Stimulated activated CD4-positive, alpha-beta T cell treated with anti-CD3 and anti-CD28 coated beads, Interleukin-4, amount 100 ng/mL, for 48 hours (primary cell): ENCODE data around the gene FKBP10.
"Not testable (repeated sequence)": the region's sequence is repeated elsewhere in the genome, so short reads cannot be mapped to it uniquely, and the experiment has no call there.

Experiments
- DNase-seq, 2 donors: peaks; one replicate each; pipeline ENCODE4 v3.0.0-alpha.2; 2020; ENCODE audit warnings: low read depth in 2 of 2

FKBP10 gene

DNA sequence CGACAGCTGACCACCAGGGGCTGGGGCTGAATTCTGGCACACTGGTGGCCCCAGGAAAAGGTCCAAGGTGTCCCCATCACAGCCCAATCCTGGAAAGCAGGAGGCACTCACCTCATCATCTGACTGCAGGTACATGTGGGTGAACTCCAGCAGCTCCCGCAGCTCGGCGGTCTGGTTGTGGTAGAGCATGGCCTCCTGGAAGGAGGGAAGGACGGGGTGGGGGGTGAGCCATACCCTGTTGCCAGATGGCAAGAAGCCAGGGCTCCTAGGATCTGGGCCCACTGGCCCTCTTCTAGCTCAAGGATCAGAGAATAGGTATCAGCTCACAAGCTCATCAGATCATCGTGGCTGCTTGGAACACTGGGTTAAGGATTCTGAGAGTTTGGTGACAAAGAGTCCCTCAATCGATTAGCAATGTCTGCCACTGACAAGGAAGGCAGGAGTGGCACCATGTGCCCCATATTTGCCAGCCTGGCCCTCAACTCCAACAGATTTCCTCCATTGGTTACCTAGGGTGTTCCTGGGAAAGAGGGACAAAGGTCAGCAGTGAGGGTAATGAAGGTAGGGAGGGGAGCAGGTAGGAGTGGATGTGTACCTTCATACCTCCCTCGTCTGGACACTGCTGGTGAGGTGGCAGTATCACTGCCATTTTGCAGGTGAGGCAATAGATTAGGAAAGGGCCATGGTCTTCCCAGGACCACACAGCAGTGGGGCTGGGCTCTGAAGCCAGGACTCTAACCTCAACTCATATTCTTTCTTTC is 5.9 kb upstream of the FKBP10 start:
- no peak for DNase-seq

DNA sequence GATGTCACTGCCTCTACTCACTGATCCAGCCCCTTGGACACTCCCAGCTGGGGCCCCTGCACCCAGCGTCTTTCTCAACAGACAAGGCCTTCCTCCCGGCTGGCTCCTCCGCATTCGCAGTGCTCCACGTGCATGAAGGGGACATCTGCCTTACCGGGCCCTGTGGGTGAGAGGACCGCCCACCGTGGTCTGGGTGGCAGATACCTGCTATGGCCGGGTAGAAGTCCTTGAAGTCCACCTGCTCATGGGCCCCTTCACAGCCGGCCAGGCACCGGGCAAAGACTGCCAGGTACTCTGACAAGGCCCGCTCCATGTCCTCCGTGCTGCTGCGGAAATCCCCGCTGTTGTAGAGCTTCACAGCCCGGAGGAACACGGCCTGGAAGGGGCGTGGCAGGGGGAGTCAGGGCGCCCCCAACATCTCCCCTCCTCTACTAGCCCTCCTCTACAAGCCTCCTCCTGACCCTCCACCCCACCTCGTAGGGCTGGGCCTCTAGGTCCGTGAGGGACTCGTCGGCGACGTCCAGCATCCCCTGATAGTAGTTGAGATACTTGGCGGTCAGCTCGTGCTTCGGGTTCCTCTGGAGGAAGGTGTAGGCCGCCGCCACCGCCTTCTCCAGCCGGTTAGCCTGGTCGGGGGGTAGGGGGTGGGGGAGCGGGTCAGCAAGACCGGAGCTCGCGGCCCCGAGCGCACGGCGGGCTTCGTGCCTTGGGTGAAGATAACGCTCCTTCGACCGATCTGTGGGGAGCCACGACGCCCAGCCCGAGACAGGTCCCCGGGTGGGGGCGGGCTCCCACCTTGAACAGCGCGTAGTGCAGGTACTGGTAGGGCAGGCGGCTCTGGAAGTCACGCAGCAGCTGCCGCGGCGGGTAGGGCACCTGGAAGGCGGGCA is 1.9 kb upstream of the FKBP10 start:
- DNase-seq, result peak in 1 of 2 donors; percentile 22

DNA sequence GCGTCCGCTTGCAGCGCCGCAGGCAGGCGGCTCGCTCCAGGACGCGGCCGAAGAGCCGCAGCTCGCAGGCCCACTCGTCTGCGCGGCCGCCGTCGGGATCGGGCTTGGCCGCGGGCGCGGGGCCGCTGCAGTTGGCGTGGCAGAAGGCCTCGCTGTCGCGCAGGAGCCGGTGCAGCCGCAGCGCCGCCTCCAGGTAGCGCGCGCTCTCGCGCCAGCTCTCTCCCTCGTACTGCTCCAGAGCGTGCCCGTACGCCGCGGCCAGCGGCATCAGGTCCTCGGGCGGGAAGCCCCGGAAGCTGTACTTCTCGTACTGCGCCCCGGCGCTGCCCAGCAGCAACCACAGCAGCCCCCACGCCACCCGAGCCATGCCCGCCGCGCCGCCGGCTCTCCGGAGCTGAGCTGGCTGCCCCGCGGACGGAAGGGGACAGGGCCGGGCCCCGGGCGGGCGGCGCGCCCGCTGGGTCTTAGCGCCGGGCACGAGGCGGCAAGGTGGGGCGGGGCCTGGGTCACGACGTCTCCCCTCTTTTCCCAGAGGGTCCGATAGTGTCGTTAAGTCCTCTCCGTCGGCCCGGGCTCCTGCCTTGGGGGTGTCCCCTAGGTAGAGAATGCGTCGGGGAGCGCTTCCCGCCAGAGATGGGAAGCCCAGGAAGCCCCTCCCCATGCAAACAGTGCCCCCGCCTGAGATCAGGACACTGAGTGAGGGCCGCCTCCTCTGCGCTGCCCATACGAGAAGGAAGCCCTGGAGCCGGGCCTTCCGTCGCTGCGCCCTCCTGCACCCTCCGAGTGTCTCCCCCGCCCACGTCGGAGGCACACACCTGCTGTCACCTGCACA is 1.0 kb upstream of the FKBP10 start, which contains the start of gene P3H4:
Gene P3H4, minus strand, starts transcription at position 401 of the 832 bp plus-strand sequence. Its CDS starts 34 bp downstream, at position 367.
- peak; percentile 59 for DNase-seq

DNA sequence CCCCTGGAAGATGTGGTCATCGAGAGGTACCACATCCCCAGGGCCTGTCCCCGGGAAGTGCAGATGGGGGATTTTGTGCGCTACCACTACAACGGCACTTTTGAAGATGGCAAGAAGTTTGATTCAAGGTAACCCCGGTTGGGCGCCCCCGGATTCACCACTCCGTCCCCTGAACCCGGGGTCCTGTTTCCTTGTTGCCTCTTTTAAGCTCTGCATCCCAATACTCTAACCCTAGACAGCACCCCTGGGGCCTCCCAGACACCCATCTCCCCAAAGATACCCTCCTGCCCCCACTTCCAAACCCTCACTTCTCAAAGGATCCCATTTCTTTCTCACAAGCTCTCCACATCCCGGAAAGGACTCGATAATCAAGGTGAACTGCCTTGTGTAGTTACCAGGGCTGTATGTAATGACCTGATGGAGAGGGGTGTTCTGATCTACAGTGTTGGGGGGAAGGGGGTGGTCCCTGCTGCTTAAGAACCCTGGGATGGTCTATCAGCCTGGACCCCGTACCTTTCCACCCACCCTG is 412 bp downstream of the FKBP10 start:
- no peak for DNase-seq

DNA sequence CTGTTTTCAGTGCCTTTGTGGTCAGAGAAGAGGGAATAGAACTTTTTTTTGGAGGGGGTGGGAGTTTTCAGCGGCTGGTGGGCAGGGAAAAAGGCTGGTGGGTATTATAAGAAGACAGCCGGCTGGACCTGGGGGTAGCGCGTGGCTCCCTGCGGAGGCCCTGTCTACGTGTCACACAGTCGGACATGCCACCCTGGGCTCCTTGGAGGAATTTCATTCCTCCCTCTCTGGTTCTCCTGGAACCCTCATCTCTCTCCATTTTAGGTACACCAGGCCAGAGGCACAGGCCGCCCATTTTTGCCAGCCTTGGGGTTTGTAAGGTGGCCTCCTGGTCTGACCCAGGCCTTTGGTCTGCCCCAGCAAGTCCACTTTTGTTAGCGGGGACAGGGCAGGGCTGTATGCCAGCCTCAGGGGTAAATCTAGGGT is 908 bp downstream of the FKBP10 start:
- no peak for DNase-seq

DNA sequence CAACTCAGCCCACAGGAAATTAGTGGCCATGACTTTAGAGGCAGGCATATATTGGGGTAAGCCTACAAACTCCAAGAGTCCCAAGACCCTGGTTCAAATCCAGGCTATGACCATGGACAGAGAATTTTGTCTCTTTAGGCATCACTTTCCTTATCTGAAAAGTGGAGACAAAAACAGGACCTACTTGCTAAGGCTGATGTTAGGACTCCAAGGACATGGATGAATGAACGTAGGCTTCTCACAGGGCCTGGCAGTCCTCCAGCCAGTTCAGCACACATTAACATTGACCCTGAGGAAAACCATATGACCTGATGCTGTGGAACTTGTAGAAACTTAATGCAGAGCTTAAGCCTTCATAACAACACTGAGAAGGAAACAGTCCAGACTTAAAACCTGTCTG is 1.4 kb downstream of the FKBP10 start:
- DNase-seq, result no peak

DNA sequence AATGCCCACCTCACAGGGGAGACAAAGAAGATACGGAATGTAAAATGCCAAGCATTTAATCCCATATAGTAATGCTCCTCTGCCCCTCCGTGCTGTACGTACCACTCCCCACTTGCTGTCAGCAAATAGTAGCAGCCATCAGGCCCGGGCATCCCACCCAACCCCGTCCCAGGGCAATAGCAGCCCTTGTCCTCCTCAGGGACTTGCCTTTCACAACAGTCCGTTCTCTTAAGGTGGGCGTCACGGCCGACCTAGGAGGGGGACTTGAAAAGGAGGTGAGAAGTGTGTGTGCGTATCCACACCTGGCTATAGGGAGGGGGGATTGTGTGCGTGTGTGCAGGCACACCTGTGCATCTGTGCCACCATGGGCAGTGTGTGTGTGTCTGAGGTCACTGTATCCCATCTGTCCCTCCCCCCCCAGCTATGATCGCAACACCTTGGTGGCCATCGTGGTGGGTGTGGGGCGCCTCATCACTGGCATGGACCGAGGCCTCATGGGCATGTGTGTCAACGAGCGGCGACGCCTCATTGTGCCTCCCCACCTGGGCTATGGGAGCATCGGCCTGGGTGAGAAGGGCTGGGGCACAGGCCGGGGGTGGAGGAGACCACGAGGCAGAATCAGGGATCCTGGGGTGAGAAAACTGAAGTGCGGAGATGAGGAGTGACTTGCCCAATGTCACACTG is 4.0 kb downstream of the FKBP10 start:
- no peak for DNase-seq

DNA sequence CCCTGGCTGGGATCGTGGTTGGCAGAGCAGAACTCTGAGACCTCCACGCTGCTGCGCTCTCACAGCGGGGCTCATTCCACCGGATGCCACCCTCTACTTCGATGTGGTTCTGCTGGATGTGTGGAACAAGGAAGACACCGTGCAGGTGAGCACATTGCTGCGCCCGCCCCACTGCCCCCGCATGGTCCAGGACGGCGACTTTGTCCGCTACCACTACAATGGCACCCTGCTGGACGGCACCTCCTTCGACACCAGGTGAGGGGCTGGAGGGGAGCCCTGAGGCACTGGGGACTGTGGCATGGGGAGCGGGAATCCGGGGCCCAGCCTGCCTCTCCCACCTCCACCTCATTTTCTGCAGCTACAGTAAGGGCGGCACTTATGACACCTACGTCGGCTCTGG is 5.2 kb downstream of the FKBP10 start:
- no peak for DNase-seq

DNA sequence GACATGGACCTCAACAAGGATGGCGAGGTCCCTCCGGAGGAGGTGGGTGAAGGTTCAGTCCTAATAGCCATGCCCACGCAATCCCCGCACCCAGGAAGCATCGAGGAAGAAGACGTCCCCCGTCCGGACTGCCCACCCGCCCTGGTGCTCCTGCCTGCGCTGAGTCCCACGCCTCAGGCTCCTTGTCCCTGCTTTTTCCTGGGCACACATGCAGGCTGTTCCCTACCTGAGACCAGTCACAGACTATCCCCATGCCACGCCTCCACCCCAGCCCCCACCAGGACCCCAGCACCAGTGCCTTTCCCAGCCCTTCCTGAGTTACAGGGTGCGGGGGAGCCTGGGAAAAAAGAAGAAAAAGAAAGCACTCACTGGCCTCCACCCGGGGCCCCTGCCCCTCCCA is 9.0 kb downstream of the FKBP10 start:
- no peak for DNase-seq

DNA sequence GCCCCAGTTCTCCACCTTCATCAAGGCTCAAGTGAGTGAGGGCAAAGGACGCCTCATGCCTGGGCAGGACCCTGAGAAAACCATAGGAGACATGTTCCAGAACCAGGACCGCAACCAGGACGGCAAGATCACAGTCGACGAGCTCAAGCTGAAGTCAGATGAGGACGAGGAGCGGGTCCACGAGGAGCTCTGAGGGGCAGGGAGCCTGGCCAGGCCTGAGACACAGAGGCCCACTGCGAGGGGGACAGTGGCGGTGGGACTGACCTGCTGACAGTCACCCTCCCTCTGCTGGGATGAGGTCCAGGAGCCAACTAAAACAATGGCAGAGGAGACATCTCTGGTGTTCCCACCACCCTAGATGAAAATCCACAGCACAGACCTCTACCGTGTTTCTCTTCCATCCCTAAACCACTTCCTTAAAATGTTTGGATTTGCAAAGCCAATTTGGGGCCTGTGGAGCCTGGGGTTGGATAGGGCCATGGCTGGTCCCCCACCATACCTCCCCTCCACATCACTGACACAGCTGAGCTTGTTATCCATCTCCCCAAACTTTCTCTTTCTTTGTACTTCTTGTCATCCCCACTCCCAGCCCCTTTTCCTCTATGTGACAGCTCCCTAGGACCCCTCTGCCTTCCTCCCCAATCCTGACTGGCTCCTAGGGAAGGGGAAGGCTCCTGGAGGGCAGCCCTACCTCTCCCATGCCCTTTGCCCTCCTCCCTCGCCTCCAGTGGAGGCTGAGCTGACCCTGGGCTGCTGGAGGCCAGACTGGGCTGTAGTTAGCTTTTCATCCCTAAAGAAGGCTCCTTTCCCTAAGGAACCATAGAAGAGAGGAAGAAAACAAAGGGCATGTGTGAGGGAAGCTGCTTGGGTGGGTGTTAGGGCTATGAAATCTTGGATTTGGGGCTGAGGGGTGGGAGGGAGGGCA is 9.7 kb downstream of the FKBP10 start:
- DNase-seq, result no peak

DNA sequence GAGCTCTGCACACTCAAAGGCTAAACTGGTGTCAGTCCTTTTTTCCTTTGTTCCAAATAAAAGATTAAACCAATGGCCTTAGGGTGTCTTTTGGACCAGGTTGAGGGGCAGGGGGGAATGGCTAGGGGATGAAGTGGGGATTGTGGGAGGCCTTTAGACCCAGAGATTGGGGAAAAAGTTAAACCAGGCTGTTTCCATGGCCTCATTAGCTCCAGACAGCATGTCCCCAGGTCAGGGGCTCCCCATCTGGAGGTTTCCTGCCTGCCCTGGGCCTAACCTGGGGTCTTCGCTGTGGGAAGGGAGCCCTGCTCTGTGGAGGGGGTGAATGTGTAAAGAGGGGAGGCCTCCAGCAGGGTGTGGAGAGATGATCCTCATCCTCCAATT is 10.3 kb downstream of the FKBP10 start:
- no peak for DNase-seq

DNA sequence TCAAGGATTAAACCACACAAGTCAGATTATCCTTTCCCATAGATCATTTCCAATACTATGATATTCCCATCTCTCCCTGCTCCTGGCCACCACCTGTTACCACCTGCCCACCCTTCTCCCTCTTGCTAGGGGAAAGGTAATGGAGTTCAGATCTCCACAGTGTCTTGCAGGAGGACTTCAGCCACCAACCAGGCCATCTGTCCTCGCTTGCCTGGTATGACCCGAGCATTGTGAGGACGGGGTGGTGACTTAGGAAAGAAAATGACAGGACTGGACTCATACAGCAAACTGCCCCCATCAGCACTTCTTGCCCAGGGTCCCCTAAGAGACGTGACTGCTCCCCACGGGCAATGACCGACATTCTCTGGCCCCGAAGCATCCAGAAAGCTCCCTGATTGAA is 10.8 kb downstream of the FKBP10 start:
- no peak for DNase-seq

DNA sequence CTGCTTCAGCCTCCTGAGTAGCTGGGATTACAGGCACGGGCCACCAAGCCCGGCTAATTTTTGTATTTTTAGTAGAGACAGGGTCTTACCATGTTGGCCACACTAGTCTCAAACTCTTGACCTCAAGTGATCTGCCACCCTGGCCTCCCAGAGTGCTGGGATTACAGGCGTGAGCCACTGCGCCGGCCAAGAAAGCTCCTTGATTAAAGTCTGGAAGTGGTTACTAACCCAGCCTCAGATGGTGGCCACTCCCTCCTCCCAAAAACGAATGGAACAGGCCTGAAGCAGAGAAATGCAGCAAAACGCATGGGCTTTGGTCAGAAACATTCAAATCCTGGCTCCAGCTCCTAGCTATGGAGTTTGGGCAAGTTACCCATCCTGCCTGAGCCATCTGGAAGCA is 11.3 kb downstream of the FKBP10 start:
- no peak for DNase-seq

DNA sequence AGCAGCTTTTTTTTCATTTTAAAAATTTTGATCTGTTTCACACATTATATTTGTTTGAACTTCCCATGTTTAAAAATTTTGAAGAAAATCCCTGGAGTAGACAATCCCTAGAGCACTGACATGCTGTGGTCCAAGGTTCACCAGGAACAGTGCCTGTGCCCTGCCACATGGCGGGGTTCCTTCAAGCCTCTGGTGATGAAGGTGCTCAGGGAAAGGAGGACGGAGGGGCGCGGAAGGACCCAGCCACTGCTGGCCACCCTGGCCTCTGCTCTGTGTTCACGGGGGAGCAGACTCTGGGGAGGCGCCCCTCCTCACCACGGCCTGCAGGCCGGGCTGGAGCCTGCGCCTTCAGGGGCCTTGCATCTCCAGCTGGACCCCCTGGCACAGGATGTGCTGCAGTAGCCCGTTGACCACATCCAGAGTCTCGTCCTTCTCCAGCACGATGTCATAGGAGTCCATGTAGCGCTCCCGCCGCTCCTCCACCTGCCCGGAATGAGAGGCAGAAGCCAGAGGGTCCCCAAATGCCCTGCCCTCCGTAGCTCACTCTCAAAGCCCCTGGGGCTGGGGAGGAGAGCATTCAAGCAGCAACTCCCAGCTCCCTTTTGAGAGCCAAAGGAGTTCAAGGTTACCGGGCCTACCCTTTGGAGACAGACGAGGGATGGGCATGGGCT is 12.5 kb downstream of the FKBP10 start:
- no peak for DNase-seq

DNA sequence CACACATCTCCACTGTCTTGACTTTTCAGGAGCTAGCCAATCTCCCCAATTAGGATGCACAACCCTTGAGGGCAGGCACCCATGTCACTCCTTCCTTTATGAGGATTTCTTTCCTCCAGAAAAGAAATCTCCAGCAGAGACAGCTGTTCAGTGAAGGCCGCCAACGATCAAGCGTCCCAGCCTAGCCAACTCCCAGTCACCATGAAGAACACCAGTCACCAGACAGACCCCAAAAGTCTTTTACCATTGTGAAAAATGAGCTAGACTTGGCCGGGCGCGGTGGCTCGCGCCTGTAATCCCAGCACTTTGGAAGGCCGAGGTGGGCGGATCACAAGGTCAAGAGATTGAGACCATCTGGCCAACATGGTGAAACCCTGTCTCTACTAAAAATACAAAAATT is 17.2 kb downstream of the FKBP10 start:
- not testable (repeated sequence) for DNase-seq

DNA sequence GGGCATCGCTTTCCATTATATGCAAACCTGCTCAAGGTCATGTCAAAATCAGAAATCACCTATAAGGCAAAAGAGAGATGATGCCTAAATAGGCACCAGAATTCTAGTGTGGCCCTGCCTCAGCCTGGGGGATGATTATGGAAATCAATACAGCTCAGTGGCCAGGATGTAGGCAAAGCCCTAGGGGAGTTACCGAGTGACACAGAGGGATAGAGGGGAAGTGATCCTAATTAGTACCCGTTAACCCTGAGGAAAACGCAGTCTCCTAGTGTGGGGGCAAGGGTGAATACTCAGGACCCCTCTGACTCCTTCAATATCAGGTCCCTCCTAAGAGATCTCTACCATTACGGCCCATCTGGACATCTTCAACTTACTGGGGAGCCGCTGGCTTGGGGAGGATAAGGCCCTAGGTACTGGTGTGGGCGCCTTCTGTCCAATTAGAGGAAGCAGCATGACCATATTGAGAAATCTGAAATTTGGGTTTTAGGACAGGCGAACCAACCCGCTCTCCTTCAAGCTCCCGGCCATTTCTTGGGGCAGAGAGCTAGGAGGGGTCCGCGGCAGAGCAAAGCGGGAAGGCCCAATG is 22.5 kb downstream of the FKBP10 start:
- no peak for DNase-seq

DNA sequence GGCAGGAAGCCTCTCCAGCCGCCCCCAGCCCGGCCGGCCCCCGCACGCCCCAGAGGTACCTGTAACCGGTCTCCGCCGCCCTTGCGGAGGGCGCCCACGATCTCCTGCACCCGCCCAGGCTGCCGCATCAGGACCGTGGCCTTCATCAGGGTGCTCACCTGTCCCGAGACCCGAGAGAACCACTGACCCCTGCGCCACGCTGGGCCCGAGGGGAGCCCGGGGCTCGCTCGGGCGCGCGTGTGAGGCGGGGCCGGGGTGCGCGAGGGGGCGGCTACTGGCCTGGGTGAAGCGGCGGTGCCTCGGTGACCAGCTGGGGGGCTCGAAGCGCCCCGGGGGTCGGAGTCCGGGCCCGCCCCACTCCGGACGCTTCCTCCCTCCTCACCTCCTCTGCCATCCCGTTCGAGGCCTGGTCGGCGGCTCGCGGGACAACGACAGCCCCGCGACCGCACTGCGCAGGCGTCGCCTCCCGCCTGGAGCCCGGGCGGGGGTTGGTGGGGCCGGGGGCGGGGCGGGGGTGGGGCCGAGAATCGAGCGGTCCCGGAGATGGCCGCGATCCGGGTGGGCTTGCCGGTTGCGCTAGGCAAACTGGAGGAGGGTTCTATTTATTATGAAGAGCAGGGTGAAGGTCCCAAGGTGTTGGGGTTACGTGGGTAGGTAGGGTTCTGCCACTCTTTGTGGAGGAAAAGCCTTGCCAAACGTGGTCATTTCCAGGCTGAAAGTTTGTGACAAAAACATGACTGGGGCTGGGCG is 23.2 kb downstream of the FKBP10 start, which contains the start of gene NT5C3B:
Gene NT5C3B, minus strand, starts transcription at position 433 of the 750 bp plus-strand sequence. Its CDS starts 39 bp downstream, at position 394.
- DNase-seq, result peak; percentile 21 to 28

DNA sequence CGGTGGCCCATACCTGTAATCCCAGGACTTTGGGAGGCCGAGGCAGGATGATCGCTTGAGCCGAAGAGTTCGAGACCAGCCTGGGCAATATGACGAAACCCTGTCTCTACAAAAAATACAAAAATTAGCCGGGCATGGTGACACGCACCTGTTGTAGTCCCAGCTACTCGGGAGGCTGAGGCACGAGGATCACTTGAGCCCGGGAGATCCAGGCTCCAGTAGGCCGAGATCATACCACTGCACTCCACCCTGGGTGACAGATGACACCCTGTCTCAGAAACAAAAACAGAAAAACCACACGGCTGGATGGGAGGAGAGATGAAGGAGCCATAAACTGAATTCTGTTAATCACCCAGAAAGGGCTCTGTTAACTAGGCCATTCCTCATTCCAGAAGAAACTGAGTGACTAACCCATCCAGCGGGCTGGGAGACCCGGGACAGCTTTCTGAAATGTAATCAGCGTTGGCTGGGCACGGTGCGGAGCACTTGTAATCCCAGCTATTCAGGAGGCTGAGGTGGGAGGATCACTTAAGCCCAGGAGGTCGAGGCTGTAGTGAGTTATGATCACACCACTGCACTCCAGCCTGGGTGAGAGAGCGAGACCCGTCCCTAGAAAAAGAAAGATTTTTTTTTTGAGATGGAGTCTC is 23.9 kb downstream of the FKBP10 start:
- DNase-seq, result no peak
